GM12891 (cell line): ENCODE results near the gene OVAAL.

Source experiments
- PAX5 ChIP-seq: IDR thresholded peaks from 2 replicates; pipeline ENCODE4 v1.6.1; 2011; ENCODE audit warnings: low read length, moderate library complexity, mild to moderate bottlenecking; ENCODE audit not compliant: insufficient read depth, severe bottlenecking
- POLR2A ChIP-seq: IDR thresholded peaks from 2 replicates; pipeline ENCODE4 v1.6.1; 2011; ENCODE audit warnings: low read depth, low read length, control low read depth
- POLR2AphosphoS5 ChIP-seq: IDR thresholded peaks from 2 replicates; pipeline ENCODE4 v1.6.1; 2011; ENCODE audit warnings: low read depth, low read length, control low read depth
- POU2F2 ChIP-seq: IDR thresholded peaks from 2 replicates; pipeline ENCODE4 v1.6.1; 2011; ENCODE audit warnings: low read depth, mild to moderate bottlenecking, control low read depth, low read length, moderate library complexity
- SPI1 ChIP-seq: IDR thresholded peaks from 2 replicates; pipeline ENCODE4 v1.6.1; 2011; ENCODE audit warnings: low read depth, low read length, control low read depth
- TAF1 ChIP-seq: IDR thresholded peaks from 2 replicates; pipeline ENCODE4 v1.6.1; 2011; ENCODE audit warnings: low read depth, low read length, control low read depth

DNA sequence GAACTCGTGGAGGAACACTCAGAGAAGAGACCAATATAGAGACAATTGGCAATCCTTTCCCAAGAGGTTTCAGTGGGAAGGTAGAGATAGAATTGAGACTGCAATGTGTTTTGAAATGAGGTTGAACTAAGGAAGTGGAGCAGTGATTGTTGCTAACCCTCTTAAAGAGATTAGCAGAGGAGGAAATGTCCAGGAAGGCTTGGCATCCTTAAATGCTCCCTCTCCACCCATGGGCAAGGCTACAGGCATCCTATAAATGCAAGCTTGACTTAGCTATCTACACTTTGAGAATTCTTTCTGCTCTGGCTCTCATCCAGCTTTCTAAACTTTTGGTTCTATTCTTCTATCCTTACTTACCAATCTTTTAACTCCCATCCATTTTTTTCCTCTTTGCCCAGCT, 42.7 kb downstream of the OVAAL start:
- TF ChIP-seq POLR2AphosphoS5 (no peak), POLR2A (no peak), POU2F2 (no peak), TAF1 (no peak), PAX5 (no peak), SPI1 (no peak)
